UCSD-AML1 (cell line): ENCODE measurements around the gene CFAP100.
A peak's percentile ranks its signal among the peaks of the same experiment; 100 is the strongest.

Source experiments
- DNase-seq: peaks from one replicate; lab custom pipeline; 2025; ENCODE audit not compliant: unreplicated experiment; lab: John Stamatoyannopoulos, UW

The CFAP100 gene

GRCh38 chr3:126475413-126476114 lies 80.9 kb downstream of the CFAP100 start, which contains the start of gene ZXDC:
Gene ZXDC, minus strand, starts transcription at chr3:126475891. Its CDS starts 26 bp downstream, at chr3:126475865.
- peak; percentile 97 for DNase-seq

GRCh38 chr3:126476166-126477060 lies 81.7 kb downstream of the CFAP100 start:
- no peak for DNase-seq

GRCh38 chr3:126477061-126477380 lies 82.3 kb downstream of the CFAP100 start:
- DNase-seq: no peak

- no peak for DNase-seq
Observed at GRCh38 chr3:126478581-126479310, 84.0 kb downstream of the CFAP100 start.

- DNase-seq: no peak
Observed at GRCh38 chr3:126479642-126480041, 84.9 kb downstream of the CFAP100 start.

GRCh38 chr3:126480206-126480605 lies 85.5 kb downstream of the CFAP100 start:
- DNase-seq: no peak

- DNase-seq: no peak
Observed at GRCh38 chr3:126480861-126481260, 86.2 kb downstream of the CFAP100 start.

GRCh38 chr3:126481808-126482502 lies 87.2 kb downstream of the CFAP100 start:
- DNase-seq: no peak

GRCh38 chr3:126482503-126483255 lies 88.0 kb downstream of the CFAP100 start:
- no peak for DNase-seq

- no peak for DNase-seq
Observed at GRCh38 chr3:126483321-126483761, 88.6 kb downstream of the CFAP100 start.

GRCh38 chr3:126484148-126484547 lies 89.4 kb downstream of the CFAP100 start:
- no peak for DNase-seq

GRCh38 chr3:126484662-126485061 lies 90.0 kb downstream of the CFAP100 start:
- no peak for DNase-seq

GRCh38 chr3:126485176-126485897 lies 90.6 kb downstream of the CFAP100 start:
- DNase-seq: no peak

GRCh38 chr3:126485956-126486355 lies 91.2 kb downstream of the CFAP100 start:
- DNase-seq: no peak
